SU-DHL-6 (cell line): ENCODE results near the gene GFOD2.

Experiments
- H2AFZ ChIP-seq: fragments of 200-600 bp; sonication (generic); 2 replicates; pipeline ENCODE4 v1.6.1; 2014; ENCODE audit warnings: low read depth, mild to moderate bottlenecking, moderate library complexity, mixed read lengths, antibody characterized with exemption, low read length; ENCODE audit not compliant: severe bottlenecking
- H3F3A ChIP-seq: fragments of 200-600 bp; shearing (Covaris generic); 2 replicates; pipeline ENCODE4 v1.6.0; 2016; ENCODE audit warnings: antibody characterized with exemption, mild to moderate bottlenecking; ENCODE audit not compliant: insufficient read depth
- H3K27ac ChIP-seq: fragments of 200-600 bp; sonication (generic); 2 replicates; pipeline ENCODE4 v1.5.1; 2016; ENCODE audit warnings: low read depth, mild to moderate bottlenecking, low read length, moderate library complexity, mixed read lengths
- H3K27me3 ChIP-seq: fragments of 200-600 bp; sonication (generic), shearing (Covaris generic); 2 replicates; pipeline ENCODE4 v1.6.0; 2014; ENCODE audit warnings: mild to moderate bottlenecking, low read length
- H3K36me3 ChIP-seq: fragments of 200-600 bp; sonication (generic); 2 replicates; pipeline ENCODE4 v1.6.1; 2014; ENCODE audit warnings: mild to moderate bottlenecking, low read length, mixed read lengths
- H3K4me2 ChIP-seq: fragments of 300-600, 200-600 bp; shearing (Covaris generic), sonication (generic); 2 replicates; pipeline ENCODE4 v1.6.0; 2014; ENCODE audit warnings: low read length, low read depth, mild to moderate bottlenecking; ENCODE audit not compliant: poor library complexity, severe bottlenecking
- H3K4me3 ChIP-seq: fragments of 200-600 bp; sonication (generic); 2 replicates; pipeline ENCODE4 v1.5.1; 2014; ENCODE audit warnings: antibody characterized with exemption, low read length, mild to moderate bottlenecking, mixed read lengths; ENCODE audit not compliant: insufficient read depth, poor library complexity, severe bottlenecking
- H3K79me2 ChIP-seq: fragments of 200-600 bp; sonication (generic); 2 replicates; pipeline ENCODE4 v1.6.1; 2014; ENCODE audit warnings: mild to moderate bottlenecking, low read length, moderate library complexity; ENCODE audit not compliant: insufficient read depth
- H3K9ac ChIP-seq: fragments of 200-600 bp; sonication (generic); 2 replicates; pipeline ENCODE4 v1.7.0; 2014; ENCODE audit warnings: mild to moderate bottlenecking, low read length
- H3K9me2 ChIP-seq: fragments of 200-600 bp; sonication (generic); replicated peaks from 2 replicates; pipeline ENCODE4 v1.6.1; 2014; ENCODE audit warnings: low read length; ENCODE audit not compliant: insufficient read depth
- H3K9me3 ChIP-seq: fragments of 200-600 bp; sonication (generic); 2 replicates; pipeline ENCODE4 v1.6.1; 2014; ENCODE audit warnings: low read length, mixed read lengths; ENCODE audit not compliant: insufficient read depth
- H4K20me1 ChIP-seq: fragments of 200-600 bp; sonication (generic); 2 replicates; pipeline ENCODE4 v1.6.1; 2014; ENCODE audit warnings: low read depth, mild to moderate bottlenecking, antibody characterized with exemption, low read length, moderate library complexity, mixed read lengths
- CTCF ChIP-seq: fragments of 200-600 bp; sonication (generic); IDR thresholded peaks from one replicate; pipeline ENCODE4 v1.5.1; 2017; ENCODE audit warnings: antibody characterized with exemption, mild to moderate bottlenecking, low read length, moderate library complexity; ENCODE audit not compliant: insufficient read depth, poor library complexity, severe bottlenecking
- EZH2phosphoT487 ChIP-seq: fragments of 200-600 bp; sonication (generic), shearing (Covaris generic); conservative IDR thresholded peaks from 2 replicates; pipeline ENCODE4 v1.6.1; 2018; ENCODE audit warnings: mild to moderate bottlenecking, antibody characterized with exemption, low read length, moderate library complexity, mixed read lengths

The GFOD2 gene

GRCh38 chr16:67651039-67651438 is 68.1 kb downstream of the GFOD2 start:
- Histone ChIP-seq H3K36me3 (no peaks in the 10 kb centered on the region), H3K4me3 (no peak overlapping the region), H3F3A (peaks cover 7% of the 10 kb centered on the region; the same call in 1 of the 2 replicates), H2AFZ (no peak overlapping the region), H3K9me3 (no peaks in the 10 kb centered on the region), H3K9ac (no peak overlapping the region), H3K4me2 (no peak overlapping the region), H3K79me2 (no peaks in the 10 kb centered on the region; the same call in 1 of the 2 replicates), H3K27ac (no peak overlapping the region), H4K20me1 (no peaks in the 10 kb centered on the region), H3K27me3 (no peaks in the 10 kb centered on the region), H3K9me2 (no peaks in the 10 kb centered on the region)
- TF ChIP-seq EZH2phosphoT487: no peak
- no peak for TF ChIP-seq CTCF

- TF ChIP-seq EZH2phosphoT487 (no peak), CTCF (no peak)
- H3K27me3 ChIP-seq: no peaks in the 10 kb centered on the region
Measured at GRCh38 chr16:67650023-67650422, 69.1 kb downstream of the GFOD2 start.

GRCh38 chr16:67649494-67649931 is 69.6 kb downstream of the GFOD2 start:
- Histone ChIP-seq H4K20me1 (no peaks in the 10 kb centered on the region), H3K27ac (no peak overlapping the region), H3K27me3 (no peaks in the 10 kb centered on the region), H3K4me3 (no peak overlapping the region), H3K36me3 (no peaks in the 10 kb centered on the region), H3K9me2 (no peaks in the 10 kb centered on the region), H3K9me3 (no peaks in the 10 kb centered on the region), H2AFZ (no peak overlapping the region), H3K4me2 (no peak overlapping the region), H3K9ac (no peak overlapping the region), H3F3A (no peaks in the 10 kb centered on the region; the same call in 1 of the 2 replicates), H3K79me2 (peaks cover 8% of the 10 kb centered on the region)
- TF ChIP-seq CTCF: no peak
- no peak for TF ChIP-seq EZH2phosphoT487

More at GRCh38 chr16:67650023-67650422, 69.1 kb downstream of the GFOD2 start:
- Histone ChIP-seq H3F3A (peaks cover 2% of the 10 kb centered on the region; the same call in 1 of the 2 replicates), H4K20me1 (no peaks in the 10 kb centered on the region), H3K36me3 (no peaks in the 10 kb centered on the region), H3K4me3 (no peak overlapping the region), H3K9me3 (no peaks in the 10 kb centered on the region), H3K9me2 (no peaks in the 10 kb centered on the region), H2AFZ (no peak overlapping the region), H3K27ac (no peak overlapping the region), H3K9ac (no peak overlapping the region), H3K4me2 (no peak overlapping the region), H3K79me2 (peaks cover 8% of the 10 kb centered on the region)
